OCI-LY3 (cell line): ENCODE results near the gene POLR3H.

Experiments
- CTCF ChIP-seq: fragments of 200-600, 300-600 bp; sonication (generic); IDR thresholded peaks from 2 replicates; pipeline ENCODE4 v1.5.1; 2014; ENCODE audit warnings: antibody characterized with exemption, low read length, low read depth
- EZH2phosphoT487 ChIP-seq: fragments of 200-600 bp; shearing (Covaris generic); IDR thresholded peaks from 2 replicates; pipeline ENCODE4 v1.6.1; 2018; ENCODE audit warnings: antibody characterized with exemption, mixed run types, low read depth

GRCh38 chr22:41526226-41526829 is 17.9 kb downstream of the POLR3H start:
- TF ChIP-seq CTCF = no peak
- no peak for TF ChIP-seq EZH2phosphoT487
